Activated CD8-positive, alpha-beta memory T cell treated with anti-CD3 and anti-CD28 coated beads for 4 hours (primary cell): Measurements from ENCODE around the gene PIH1D1.
"Not testable (repeated sequence)": the region's sequence is repeated elsewhere in the genome, so short reads cannot be mapped to it uniquely, and the experiment has no call there.

ENCODE experiments used
- DNase-seq, 2 donors: peaks; one replicate each; pipeline ENCODE4 v3.0.0-alpha.2; 2020; ENCODE audit warnings: low read depth in 2 of 2

PIH1D1 gene

GRCh38 chr19:49455773-49456172, 4.2 kb upstream of the PIH1D1 start:
- no peak for DNase-seq

DNA sequence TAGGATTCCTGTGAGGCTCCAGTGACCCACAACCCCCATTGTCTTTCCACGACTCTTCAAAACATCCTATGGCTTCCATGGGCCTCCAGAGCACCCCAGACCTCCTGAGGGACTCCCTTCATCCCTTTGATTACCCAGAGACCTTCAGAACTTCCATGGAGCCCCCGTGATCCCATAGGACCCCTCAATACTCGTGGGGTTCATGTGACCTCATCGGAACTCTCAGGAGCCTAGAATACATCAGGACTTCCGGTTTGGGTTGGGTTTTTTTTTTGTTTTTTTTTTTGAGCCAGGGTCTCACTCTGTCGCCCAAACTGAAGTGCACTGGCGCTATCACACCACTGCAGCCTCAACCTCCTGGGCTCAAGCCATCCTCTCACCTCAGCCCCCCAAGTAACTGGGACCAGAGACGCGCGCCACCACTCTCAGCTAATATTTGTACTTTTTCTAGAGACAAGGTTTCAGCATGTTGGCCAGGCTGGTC, 2.2 kb upstream of the PIH1D1 start:
- no peak for DNase-seq

DNA sequence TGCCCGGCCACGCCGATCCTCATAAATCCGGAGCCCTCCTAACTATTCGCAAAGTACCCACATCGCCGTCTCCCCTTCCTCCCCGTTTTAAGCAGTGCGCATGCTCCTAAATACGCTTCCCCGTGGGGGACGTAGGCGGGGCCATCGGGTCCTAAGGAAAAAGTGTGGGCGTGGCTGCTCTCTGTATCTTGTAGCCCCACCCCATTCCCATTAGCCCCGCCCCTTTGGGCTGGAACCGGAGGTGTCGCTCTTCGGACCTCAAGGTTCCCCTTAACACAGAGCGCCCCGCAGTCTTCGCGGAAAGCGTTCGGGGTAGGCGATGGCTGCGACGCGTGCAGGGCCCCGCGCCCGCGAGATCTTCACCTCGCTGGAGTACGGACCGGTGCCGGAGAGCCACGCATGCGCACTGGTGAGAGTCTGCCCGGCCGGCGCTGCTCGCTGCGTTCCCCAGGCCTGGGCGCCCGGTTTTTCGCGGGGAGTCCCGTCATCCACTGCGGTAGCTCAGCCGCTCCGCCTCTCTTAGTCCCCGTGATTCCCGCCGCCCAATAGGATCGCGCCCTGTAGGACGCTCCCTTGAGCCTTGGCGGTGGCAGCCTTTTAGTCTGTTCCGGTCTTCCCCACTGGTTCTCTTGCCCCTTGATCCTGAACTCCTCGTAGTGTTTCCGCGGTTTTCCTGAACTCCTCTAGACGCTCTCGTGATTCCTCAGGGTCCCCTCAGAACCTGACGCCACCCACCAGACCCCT, 1.6 kb upstream of the PIH1D1 start, which contains the start of gene ALDH16A1:
Gene ALDH16A1 (plus strand): TSS at position 213 of the 744 bp plus-strand sequence. CDS start 107 bp downstream, at position 320.
- peak; percentile 94 to 95 for DNase-seq

GRCh38 chr19:49450405-49450804, 1.2 kb downstream of the PIH1D1 start:
- DNase-seq, result no peak

DNA sequence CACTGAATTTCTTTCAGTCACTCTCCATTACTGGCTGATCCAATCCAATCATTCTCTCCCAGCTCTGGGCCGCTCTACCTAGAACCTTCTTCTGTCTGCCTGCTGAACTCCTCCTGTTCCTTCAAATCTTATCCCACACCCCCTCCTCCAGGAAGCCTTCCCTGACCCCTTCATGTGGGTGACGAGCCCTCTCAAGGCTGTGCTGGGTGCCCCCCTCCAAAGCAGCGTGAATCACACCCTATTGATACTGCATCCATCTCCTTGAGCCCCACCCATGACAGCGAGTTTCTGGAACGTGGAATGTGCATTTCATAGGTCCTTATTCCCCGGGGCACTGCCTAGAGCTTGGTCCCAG, 3.2 kb downstream of the PIH1D1 start:
- no peak for DNase-seq

GRCh38 chr19:49447485-49448431, 3.9 kb downstream of the PIH1D1 start:
- DNase-seq, result no peak

DNA sequence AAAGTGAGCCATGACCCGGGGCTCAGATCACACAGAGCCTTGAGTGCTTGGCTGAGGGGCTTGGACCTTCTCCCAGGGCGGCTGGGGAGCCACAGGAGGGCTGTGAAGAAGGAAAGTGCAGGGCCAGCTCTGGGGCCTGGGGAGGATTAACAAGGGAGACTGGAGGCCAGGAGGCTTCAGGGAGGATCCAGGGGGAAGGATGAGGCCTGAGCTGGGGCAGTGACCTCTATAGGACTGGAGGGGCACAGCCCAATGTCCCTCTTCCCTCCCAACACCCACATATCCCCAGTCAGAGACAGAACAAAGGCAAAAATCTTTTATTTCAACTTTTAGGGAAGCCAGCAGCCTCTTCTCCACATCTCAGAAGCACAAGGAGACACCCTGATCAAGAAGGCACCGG, 5.6 kb downstream of the PIH1D1 start:
- DNase-seq, result no peak

DNA sequence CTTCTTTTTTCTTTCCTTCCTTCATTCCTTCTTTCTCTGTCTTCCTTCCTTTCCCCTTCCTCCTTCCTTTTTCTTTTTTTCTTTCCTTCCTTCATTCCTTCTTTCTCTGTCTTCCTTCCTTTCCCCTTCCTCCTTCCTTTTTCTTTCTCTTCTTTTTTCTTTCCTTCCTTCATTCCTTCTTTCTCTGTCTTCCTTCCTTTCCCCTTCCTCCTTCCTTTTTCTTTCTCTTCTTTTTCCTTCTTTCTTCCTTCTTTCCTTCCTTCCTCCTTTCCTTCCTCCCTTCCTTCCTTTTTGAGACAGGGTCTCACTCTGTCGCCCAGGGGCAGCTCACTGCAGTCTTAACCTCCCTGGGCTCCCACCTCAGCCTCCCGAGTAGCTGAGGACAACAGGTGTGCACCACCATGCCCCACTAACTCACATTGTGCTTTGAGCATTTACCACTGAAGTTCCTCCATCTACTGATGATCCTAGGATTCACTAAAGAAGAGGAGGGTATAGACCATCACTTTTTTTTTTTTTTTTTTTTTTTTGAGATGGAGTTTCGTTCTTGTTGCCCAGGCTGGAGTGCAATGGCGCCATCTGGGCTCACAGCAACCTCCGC, 7.4 kb downstream of the PIH1D1 start:
- not testable (repeated sequence) for DNase-seq

DNA sequence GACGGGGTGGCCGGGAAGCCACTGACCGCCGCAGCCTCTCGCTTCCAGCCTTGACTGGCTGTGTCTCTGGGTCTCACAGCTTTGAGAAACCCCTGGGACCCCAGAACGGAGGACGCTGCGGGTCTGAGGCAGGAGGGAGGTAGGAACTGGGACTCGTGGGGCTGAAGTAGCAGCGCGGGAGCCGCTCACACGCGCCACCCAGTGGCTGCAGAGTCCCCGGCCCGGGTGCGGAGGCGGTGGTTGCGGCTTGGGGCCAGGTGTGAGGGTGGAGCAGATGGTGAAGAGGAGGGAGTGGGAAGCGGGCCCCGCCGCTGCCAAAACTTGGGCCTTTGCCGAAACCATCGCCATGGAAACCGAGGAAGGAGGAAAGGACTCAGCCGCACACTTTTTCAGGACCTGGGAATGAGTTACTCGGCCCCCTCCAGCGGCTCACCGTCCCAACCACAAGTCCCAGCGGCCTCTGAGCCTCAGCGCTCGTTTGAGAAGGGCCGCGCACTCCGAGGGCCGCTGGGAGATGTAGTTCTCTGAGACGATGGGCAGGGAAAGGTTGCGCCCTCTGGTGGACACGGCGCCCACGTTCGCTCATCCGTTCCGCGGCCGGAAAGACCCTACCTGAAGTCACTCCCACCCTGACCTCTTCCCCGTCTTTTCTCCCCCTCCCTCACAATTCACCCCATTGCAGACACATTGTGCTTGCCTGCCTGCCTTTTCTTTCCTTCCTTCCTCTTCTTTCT, 8.1 kb downstream of the PIH1D1 start:
- peak; percentile 85 for DNase-seq

- no peak for DNase-seq
These were observed 8.7 kb downstream of the PIH1D1 start for GRCh38 chr19:49442771-49443365.

GRCh38 chr19:49442354-49442753, 9.3 kb downstream of the PIH1D1 start:
- DNase-seq, result no peak

GRCh38 chr19:49441960-49442350, 9.7 kb downstream of the PIH1D1 start:
- no peak for DNase-seq

DNA sequence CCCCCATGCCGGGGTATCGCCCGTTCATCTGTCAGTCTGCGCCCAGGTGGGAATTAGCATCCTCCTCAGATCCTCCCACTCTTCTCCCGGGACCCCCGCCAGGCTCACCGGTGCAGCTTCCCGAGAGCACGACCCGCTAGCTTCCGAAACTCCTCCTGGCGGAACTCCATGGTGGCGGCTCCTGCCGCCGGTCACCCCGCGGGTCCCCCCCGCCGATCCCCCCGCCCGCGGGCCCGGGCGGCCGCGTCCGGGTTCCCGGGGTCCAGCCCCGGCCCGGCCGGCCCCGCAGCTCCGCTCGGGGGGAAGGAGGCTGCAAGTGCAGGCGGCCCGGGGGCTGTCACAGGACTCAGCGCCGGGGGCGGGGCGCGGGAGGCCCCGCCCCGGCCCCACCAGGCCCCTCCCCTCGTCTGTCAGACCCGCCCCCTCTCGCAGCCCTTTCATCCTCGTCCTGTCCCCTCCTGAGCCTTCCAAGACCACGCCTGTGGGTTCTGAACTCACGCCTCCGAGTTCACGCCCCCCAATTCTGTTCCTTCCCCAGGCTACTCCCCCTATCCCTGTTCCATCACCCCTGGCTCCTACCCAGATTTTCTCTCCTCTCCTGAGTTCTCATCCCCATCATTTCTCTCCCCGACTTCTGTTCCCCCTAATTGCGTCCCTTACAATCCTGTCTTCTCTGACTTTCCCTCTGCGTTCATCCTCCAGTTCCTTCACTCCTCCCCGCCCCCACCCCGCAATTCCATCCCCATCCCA, 10.2 kb downstream of the PIH1D1 start, which contains the start of gene SLC17A7:
Gene SLC17A7 (minus strand): TSS at position 318 of the 750 bp plus-strand sequence. CDS start 148 bp downstream, at position 170.
- no peak for DNase-seq

DNA sequence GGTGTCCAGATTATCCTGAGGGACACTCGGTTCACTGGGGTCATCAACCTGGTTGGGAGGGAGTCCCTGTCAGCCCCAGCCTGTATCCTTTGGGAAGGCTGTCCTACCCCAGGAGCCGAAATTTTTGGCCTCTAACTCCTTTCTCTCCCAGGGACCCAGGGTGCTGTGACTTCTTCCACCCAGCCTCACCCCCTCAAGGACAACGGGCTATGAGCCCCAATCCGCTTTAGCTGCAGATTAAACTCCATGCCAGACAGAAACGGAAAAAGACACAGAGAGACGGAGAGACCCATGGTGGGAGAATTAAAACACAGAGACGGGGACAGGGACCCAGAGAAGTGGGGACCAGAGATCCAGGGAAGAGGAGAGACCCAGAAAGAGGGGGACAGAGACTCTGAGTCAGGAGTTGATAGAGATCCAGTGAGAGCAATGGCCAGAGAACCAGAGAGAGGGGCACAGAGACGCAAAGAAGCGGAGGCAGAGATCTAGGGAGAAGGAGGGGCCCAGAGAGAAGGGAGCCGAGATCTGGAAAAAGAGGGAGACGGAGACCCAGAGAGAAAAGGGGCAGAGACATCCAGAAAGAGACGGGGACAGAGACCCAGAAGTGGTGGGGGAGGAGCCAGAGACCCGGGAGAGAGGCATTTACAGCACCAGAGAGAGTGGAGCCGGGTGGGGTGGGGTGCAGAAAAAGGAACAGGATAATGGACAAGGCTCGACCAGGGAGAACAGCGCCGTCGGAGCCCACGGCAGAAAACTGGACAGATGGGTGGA, 11.0 kb downstream of the PIH1D1 start:
- DNase-seq, result no peak

DNA sequence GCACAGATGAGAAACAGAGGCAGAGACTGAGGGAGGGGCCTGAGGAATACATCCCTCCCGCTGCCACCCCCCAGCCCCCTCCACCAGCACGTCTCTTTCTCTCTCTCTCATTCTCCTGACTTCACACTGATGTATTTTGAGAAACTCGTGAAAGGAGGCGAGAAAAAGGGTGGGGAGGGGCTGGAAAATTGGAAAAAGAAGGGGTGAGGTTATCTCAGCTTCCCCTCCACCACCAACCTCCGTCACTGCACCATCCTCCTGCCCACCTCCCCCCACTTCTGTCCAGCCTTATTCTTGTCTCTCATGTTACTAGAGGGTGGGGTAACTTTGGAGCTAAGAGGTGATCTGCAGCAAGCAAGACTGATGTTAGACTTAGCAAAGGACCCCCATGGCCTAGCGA, 11.8 kb downstream of the PIH1D1 start:
- no peak for DNase-seq

DNA sequence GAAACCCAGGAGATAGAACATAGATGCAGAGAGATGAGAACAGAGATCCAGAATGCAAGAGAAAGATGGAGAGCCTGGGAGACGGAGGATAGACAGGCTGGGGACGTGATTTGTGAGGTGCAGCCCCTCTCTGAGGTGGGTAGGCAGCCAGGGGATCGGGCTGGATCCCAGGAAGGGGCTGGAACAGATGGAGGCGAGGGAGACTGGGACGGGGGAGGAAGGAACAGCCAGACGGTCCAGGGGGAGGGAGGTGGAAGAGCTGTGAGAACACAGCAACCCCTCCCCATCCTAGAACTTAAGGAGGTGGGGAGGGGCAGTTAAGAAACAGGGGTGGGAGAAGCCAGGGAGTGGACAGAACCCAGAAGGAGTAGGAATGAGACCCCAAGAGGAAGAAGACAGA, 13.4 kb downstream of the PIH1D1 start:
- DNase-seq, result no peak

DNA sequence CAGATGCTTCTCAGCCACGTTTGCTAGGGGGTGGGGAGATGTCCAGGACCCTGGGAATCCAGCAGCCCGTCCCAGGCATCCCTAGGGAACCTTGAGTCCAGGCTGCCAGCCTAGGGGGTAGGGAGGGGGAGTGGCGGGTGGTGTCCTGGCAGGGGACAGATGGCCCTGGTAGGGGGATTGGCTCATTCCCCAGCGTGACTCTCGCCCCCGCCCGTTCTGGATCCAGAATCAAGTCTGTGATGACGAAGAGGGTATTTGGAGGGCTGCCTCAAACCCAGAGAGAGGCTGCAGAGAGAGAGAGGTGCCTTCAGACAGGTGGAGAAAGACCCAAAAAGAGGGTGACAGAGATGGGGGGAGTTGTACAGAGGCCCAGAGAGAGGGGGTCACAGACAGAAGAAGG, 14.4 kb downstream of the PIH1D1 start:
- DNase-seq, result no peak

DNA sequence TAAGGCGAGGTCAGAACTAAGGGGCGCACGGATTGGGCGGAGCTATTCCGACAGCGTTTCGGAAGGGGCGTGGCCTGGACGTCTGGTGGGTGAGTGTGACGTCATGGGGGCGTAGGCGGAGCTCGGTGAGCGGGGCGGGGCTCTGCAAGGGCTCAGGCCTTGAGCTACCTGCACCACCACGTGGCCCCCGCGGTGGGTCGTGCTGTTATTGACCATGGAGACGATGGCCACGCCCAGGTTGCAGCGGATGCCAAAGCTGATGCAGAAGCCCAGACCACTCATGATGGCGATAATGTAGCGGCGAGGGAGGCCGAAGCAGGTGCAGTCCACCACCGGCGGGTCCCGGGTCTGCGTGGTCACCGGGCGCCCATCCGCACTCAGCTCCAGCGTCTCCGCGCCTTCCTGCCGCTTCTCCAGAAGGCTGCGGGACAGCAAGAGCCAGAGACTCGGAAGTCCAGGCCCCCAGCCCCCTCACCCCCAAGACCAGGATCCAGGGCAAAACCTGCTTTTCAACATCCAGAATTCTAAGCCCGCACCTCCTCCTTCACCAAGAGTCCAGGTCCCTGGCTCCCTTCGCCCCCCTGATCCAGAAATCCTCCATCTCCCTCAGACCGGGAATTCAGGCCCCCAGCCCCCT, 15.1 kb downstream of the PIH1D1 start:
- no peak for DNase-seq

GRCh38 chr19:49435670-49436069, 15.9 kb downstream of the PIH1D1 start:
- no peak for DNase-seq
